Activated CD4-positive, alpha-beta T cell treated with anti-CD3 and anti-CD28 coated beads for 36 hours (primary cell): Measurements from ENCODE around the gene KRT4. TPM values are rescaled to one million over a fixed set of nuclear protein-coding genes. Genes with fewer than 3 reads are reported as not detected.

Source experiments
- ATAC-seq: fragments of 200-7000 bp; cut with Tn5 transposase; one replicate; pipeline ENCODE4 v1.10.0; 2021; ENCODE audit warnings: mild to moderate bottlenecking, moderate library complexity
- CTCF ChIA-PET: fragments of 350-600 bp; sonication (Branson Sonifier 250); formaldehyde crosslinking; loops from one replicate; lab custom pipeline; 2021; ENCODE audit warnings: antibody characterized with exemption; lab: Charles Lee
- POLR2A ChIA-PET: fragments of 350-600 bp; sonication (Branson Sonifier 250); formaldehyde crosslinking; loops from one replicate; lab custom pipeline; 2021; ENCODE audit warnings: antibody characterized with exemption, inconsistent platforms; lab: Charles Lee
- DNase-seq: peaks from one replicate; pipeline ENCODE4 v3.0.0-alpha.2; 2020
- H3K27ac Mint-ChIP-seq: one replicate; pipeline ENCODE4 v1.8.0; 2021; ENCODE audit warnings: mixed read lengths
- H3K27me3 Mint-ChIP-seq: one replicate; pipeline ENCODE4 v1.8.0; 2021; ENCODE audit warnings: mixed read lengths
- H3K36me3 Mint-ChIP-seq: one replicate; pipeline ENCODE4 v1.8.0; 2021; ENCODE audit warnings: low read depth, mixed read lengths
- H3K4me1 Mint-ChIP-seq: one replicate; pipeline ENCODE4 v1.8.0; 2021; ENCODE audit warnings: mixed read lengths
- H3K4me3 Mint-ChIP-seq: one replicate; pipeline ENCODE4 v1.8.0; 2021; ENCODE audit warnings: mild to moderate bottlenecking, moderate library complexity, mixed read lengths
- H3K9me3 Mint-ChIP-seq: one replicate; pipeline ENCODE4 v1.8.0; 2021; ENCODE audit warnings: low read depth, mixed read lengths
- intact Hi-C, 2 experiments: fragments of 100-400 bp; cut with DNase I in 1 of 2; cut with micrococcal nuclease in 1 of 2; formaldehyde crosslinking; loops; one replicate each; pipeline versions ENCODE4 v1.14.2 to v1.15.1; 2022 to 2024; cut with DNase I, micrococcal nuclease
- total RNA-seq, 2 experiments: library from RNA; stranded (reverse); gene quantifications; one replicate each; pipeline ENCODE4 v1.2.3, GENCODE V29; 2021

KRT4 gene
- total RNA-seq, 2 experiments from 2014 or later, result not detected

DNA sequence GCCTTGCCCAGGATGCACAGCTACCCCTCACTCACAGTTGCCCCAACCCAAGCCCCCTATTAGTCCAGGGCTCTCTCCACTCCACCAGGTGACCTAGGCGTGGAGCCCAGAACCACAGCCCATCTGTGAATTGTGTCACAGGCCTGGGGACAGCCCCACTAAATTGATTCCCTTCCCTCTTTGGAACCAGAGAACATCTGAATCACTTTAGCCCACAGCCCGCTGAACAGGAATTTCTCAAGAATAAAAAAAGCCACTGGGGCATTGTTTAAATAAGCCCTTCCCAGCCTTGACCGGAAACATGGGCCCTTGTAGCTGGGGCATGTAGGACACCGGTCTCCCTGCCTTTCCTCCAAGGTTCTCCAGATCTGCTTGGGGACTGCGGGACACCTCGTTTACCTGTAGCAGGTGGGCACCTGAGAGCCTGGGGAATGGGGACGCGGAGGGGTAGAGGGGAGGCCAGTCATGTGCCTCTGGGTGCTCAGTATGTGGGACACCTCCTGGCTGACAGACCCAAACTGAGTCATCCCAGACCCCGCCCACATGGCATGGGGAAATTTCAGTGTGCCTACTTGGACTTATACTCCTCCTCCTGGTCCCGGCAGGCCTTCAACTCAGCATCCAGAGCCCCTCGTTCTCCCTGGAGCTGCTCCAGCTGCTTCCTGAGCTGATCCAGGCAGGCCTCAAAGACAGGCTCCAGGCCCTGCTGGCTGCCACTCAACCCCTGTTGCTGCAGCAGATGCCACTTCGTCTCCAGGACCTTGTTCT is 33.6 kb upstream of the KRT4 start:
- H3K27ac Mint-ChIP-seq, result no peak overlapping the region
- H3K4me3 Mint-ChIP-seq, result no peak overlapping the region
- H3K36me3 Mint-ChIP-seq, result no peaks in the 10 kb centered on the region
- DNase-seq (no peak), ATAC-seq (no peak)
- CTCF ChIA-PET, result no interaction called here
- POLR2A ChIA-PET, result no interaction called here
- no peaks in the 10 kb centered on the region for H3K9me3 Mint-ChIP-seq
- H3K27me3 Mint-ChIP-seq, result no peaks in the 10 kb centered on the region
- no peaks in the 10 kb centered on the region for H3K4me1 Mint-ChIP-seq
- intact Hi-C loops, result no loop called here

DNA sequence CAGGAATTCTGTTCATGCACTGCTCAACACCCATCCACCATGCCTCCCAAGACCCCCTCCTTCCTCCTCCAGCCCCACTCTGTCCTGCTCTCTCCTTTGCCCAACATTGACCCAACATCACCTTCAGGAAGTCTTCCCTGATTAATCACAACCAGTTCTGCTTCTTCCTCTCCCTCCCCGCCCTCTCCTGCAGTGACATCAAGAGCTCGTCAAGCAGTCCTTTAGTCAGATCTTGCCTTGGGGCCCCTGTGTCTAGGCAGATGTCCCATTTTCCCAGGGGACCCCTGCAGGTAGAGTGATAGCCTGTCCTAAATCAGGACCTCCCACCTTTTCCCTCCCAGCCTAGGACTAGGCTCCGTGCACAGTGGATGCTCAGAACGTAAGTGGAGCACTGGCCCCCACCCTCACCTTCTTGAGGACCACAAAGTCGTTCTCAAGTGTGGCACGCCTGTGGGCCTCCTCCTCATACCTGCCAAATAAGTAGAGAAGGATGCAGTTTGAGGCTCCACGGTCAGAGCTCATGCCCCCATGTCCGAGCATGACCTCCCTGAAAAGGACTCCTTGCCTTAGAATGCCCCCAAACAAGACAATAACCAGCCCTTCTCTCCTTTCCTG is 32.5 kb upstream of the KRT4 start:
- ChIA-PET CTCF (interaction anchor here (0.7 to 0.8 kb wide), 2 partner anchors 22 to 160 kb away, joined by 3 to 5 read pairs; partner anchors contain the start of gene EIF4B), POLR2A (no interaction called here)
- Mint-ChIP-seq H3K27me3 (no peaks in the 10 kb centered on the region), H3K9me3 (no peaks in the 10 kb centered on the region), H3K36me3 (no peaks in the 10 kb centered on the region), H3K27ac (no peak overlapping the region), H3K4me3 (no peak overlapping the region), H3K4me1 (peaks cover 4% of the 10 kb centered on the region)
- DNase-seq (no peak), ATAC-seq (no peak)
- intact Hi-C loops, result no loop called here

DNA sequence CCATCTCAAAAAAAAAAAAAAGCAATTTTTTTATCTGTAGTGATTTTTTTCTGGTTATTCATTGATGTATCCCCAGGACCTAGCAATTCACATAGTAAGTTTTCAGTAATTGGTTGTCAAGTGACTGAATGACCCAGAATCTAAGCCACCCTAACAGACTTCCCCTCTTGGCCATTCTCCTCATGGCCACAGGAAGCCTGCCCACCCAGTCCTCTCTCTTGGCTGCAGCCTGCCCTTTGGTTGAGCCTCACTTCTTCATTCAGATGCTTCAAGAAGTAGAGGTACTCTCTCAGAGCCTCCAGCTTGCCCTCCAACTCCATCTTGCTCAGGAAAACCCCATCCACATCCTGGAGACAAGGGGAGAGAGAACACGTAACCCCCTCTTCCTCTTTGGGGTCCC is 32.0 kb upstream of the KRT4 start:
- Mint-ChIP-seq H3K4me1 (peaks cover 4% of the 10 kb centered on the region), H3K27ac (no peak overlapping the region), H3K4me3 (no peak overlapping the region), H3K9me3 (no peaks in the 10 kb centered on the region), H3K36me3 (no peaks in the 10 kb centered on the region), H3K27me3 (no peaks in the 10 kb centered on the region)
- DNase-seq (no peak), ATAC-seq (no peak)
- intact Hi-C loops, result no loop called here
- ChIA-PET POLR2A (no interaction called here), CTCF (interaction anchor here (0.7 to 0.8 kb wide), 2 partner anchors 22 to 160 kb away, joined by 3 to 5 read pairs; partner anchors contain the start of gene EIF4B)

DNA sequence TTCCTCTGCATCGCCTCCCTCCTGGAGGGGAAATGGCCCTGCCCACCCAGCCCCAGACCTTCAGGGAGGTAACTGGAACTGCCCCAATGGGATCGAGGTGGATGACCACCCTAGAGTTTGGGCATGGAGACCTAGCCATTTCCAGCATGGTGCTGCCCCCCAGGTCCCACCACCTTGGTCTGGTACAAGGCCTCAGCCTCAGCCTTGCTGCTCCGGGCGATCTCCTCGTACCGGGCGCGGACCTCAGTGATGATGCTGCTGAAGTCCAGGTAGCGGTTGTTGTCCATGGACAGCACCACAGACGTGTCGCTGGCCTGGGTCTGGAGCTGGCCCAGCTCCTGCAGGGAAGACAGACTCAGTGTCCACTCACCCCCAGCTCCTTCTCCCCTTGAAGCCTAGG is 30.5 kb upstream of the KRT4 start:
- H3K27me3 Mint-ChIP-seq, result no peaks in the 10 kb centered on the region
- no peak overlapping the region for H3K27ac Mint-ChIP-seq
- POLR2A ChIA-PET, result no interaction called here
- ATAC-seq (no peak), DNase-seq (no peak)
- no peaks in the 10 kb centered on the region for H3K9me3 Mint-ChIP-seq
- CTCF ChIA-PET, result interaction anchor here (0.6 to 1.2 kb wide), 3 partner anchors 26 to 291 kb away, joined by 3 to 5 read pairs (median 3); no protein-coding TSS in a partner anchor
- peaks cover 4% of the 10 kb centered on the region for H3K4me1 Mint-ChIP-seq
- intact Hi-C loops, result no loop called here
- H3K36me3 Mint-ChIP-seq, result no peaks in the 10 kb centered on the region
- no peak overlapping the region for H3K4me3 Mint-ChIP-seq

DNA sequence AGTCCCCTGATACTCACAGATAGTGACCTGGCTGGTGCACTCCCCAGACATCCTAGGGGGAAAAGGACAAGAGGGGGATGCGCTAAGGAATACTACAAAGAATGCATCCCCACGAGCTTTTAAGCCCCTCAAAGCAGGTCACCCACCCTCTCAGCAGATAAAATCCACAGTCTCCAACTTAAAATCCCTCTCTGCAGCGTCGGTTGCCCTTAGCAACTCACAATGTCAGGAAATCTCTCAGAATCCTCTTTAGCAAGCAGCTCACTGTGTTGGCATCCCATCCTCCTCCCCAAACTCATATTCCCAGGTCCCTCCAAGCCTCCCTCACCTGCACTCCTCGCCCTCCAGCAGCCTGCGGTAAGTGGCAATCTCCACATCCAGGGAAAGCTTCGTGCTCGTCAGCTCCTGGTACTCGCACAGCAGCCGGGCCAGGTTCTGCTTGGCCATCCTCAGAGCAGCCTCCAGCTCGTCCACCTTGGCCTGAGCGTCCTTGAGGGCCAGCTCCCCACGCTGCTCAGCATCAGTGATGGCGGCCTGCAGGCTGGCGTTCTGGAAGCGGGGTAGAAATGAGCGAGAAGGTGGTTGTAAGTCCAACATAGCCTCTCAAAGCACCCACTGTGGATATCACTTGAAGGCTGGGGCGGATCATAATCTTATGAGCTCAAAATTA is 25.7 kb upstream of the KRT4 start:
- Mint-ChIP-seq H3K36me3 (no peaks in the 10 kb centered on the region), H3K27me3 (peaks cover 5% of the 10 kb centered on the region), H3K9me3 (no peaks in the 10 kb centered on the region), H3K4me1 (peaks cover 31% of the 10 kb centered on the region), H3K4me3 (no peak overlapping the region), H3K27ac (no peak overlapping the region)
- ChIA-PET POLR2A (interaction anchor here (0.7 kb wide), 1 partner anchor 40 kb away, joined by 3 read pairs; no protein-coding TSS in a partner anchor), CTCF (interaction anchor here (0.9 to 1.7 kb wide), 3 partner anchors 21 to 46 kb away, joined by 3 to 5 read pairs (median 4); no protein-coding TSS in a partner anchor)
- DNase-seq (no peak), ATAC-seq (no peak)
- intact Hi-C loops, result no loop called here

DNA sequence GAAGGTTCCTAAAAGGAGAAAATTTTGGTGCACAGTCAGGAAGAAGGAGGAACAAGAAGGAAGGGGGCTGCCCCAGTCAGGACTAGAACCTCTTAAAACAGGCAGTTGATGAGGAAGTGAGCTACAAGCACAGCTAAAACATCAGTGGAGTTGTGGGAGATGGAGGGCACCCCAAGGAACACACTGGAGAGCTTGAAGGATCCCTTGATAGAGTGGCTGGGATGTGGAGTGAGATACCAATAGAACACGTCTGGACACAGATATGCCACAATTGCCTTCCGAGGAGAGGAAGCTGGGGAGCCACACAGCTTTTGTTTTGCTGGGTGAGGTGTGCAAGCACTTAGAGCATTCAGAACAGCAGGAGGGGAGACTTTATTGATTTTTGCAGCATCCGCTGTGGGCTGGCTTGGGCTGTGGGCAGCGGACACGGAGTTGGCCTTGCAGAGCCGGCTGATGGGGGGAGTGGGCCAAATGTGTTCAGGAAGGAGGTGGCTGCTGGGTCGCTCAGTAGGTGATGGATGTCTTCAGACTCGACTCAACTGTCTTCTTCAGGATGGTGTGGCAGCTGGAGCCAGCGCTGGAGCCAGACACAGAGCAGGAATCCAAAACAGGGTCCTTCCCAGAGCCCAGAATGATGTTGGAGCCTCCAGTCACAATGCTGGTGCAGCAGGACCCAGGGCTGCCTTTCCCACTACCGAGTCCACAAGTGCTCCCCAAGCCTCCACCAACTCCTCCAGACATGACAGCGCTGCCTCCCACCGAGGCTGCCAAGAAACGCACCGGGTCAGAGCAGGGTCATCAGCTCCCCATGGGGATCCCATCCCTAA is 24.9 kb upstream of the KRT4 start:
- ATAC-seq (no peak), DNase-seq (no peak)
- ChIA-PET POLR2A (no interaction called here), CTCF (interaction anchor here (0.6 to 1.4 kb wide), 3 partner anchors 21 to 264 kb away, joined by 3 to 4 read pairs (median 3); no protein-coding TSS in a partner anchor)
- H3K36me3 Mint-ChIP-seq, result no peaks in the 10 kb centered on the region
- H3K4me1 Mint-ChIP-seq, result peaks cover 31% of the 10 kb centered on the region
- no peak overlapping the region for H3K4me3 Mint-ChIP-seq
- no peak overlapping the region for H3K27ac Mint-ChIP-seq
- H3K27me3 Mint-ChIP-seq, result peaks cover 5% of the 10 kb centered on the region
- H3K9me3 Mint-ChIP-seq, result no peaks in the 10 kb centered on the region
- intact Hi-C loops, result no loop called here

DNA sequence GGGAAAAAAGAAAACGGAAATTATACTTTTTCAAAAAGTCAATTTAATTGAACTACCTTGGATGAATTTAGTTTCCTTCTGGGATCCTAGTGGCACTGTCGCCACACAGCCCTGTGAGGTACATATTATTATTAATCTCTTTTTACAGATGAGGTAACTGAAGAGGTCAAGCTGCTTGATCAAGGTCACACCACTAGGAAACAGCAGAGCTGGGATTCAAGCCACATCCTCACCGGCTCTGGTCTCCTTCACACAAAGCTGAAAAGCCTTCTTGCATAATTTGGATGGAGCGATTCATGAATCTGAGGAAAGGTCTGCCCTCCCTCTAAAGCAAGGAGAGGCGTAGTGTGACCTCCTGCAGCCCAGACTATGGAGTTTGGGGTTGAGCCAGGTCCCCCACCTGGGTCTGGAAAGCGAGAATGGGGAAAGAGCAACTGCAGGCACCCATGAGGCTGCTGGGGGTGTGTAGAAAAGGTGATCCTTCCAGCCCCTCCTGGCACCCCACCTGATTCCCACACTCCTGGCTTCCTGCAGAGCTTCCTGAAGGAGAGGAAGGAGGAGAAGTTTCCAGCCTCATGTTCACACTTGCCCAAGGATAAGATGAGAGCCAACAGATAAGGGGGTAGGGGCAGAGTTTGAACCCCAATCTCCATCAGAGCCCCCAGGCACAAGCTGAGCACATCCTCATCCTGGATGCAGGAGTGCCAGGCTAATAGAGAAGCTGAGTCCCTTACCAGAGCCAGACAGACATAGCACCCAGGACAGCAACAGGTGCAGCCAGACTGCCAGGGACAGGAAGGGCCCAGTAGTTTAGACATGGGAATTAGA is 24.1 kb upstream of the KRT4 start:
- Mint-ChIP-seq H3K27ac (peak overlapping the region; percentile 72), H3K9me3 (no peaks in the 10 kb centered on the region), H3K27me3 (peaks cover 5% of the 10 kb centered on the region), H3K36me3 (no peaks in the 10 kb centered on the region), H3K4me1 (peaks cover 31% of the 10 kb centered on the region), H3K4me3 (no peak overlapping the region)
- CTCF ChIA-PET, result interaction anchor here (0.5 to 1.4 kb wide), 4 partner anchors 31 to 271 kb away, joined by 3 to 4 read pairs (median 4); no protein-coding TSS in a partner anchor
- ATAC-seq (no peak), DNase-seq (no peak)
- POLR2A ChIA-PET, result no interaction called here
- intact Hi-C loops, result no loop called here

DNA sequence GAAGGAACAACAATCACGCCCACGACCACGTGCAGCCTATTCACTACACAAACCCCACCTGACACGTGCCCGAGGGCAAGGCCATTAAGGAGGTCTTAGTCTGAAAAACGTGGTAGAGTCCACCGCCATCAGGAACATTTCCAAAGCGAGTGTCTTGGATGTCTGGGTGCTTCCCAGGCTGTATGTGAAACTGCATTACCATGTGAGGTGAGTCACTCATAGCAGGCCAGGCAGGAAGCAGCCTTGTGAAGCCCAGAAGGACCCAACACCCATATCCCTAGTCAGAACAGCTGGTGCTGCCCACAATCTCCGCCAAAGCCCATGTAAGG is 23.5 kb upstream of the KRT4 start:
- DNase-seq (peak; percentile 27), ATAC-seq (no peak)
- ChIA-PET CTCF (interaction anchor here (0.5 to 0.7 kb wide), 3 partner anchors 32 to 271 kb away, joined by 3 to 4 read pairs (median 3); no protein-coding TSS in a partner anchor), POLR2A (no interaction called here)
- H3K27ac Mint-ChIP-seq, result peak overlapping the region; percentile 72
- peaks cover 30% of the 10 kb centered on the region for H3K4me1 Mint-ChIP-seq
- no peaks in the 10 kb centered on the region for H3K36me3 Mint-ChIP-seq
- H3K27me3 Mint-ChIP-seq, result peaks cover 5% of the 10 kb centered on the region
- intact Hi-C loops, result no loop called here
- H3K9me3 Mint-ChIP-seq, result no peaks in the 10 kb centered on the region
- H3K4me3 Mint-ChIP-seq, result no peak overlapping the region

DNA sequence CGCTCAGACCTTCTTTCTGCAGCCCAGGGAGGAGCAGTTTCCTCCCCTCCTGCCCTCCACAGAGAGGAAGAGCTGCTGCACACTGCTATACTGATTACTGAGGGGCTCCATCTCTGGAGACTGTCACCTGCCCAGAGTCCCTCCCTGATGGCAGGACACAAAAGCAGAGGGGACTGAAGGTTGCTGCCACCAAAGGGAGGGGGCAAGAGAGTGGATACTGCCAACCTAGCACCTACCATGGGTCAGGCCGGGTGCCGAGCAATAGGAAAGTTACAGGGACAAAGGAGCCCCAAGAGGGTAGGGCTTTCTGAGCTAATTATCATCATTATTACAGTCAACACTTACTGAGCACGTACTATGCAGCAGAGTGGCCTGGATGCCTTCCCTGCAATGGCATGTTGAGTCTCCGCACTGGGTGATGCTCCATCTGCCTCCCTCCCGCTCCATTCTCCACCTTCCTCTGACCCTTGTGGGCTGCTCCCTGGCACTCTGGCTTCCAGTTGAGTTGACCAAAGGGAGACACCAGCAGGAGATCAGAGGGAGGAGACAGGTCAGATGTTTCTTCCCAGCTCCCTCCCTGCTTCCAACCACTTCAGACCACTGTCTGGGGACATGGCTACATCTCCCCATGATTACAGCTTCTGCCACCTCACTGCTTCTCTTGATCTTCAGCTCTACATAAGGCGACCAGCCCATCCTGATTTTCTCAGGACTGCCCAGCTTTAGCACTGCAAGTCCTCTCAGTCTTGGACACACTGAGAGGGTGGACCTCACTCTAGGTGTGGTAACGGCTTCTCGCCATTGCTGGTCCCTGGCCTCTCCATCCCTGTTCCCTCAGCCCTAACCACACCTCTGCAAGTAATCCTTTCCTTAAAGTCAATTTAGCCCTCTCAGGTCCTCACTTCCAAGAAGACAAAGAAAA is 22.8 kb upstream of the KRT4 start:
- Mint-ChIP-seq H3K36me3 (no peaks in the 10 kb centered on the region), H3K27me3 (peaks cover 5% of the 10 kb centered on the region), H3K4me3 (no peak overlapping the region), H3K9me3 (no peaks in the 10 kb centered on the region), H3K4me1 (peaks cover 27% of the 10 kb centered on the region), H3K27ac (peak overlapping the region; percentile 81)
- peak; percentile 20 for ATAC-seq
- POLR2A ChIA-PET, result interaction anchor here (0.5 kb wide), 1 partner anchor 29 kb away, joined by 4 read pairs; no protein-coding TSS in a partner anchor
- intact Hi-C loops, result no loop called here
- CTCF ChIA-PET, result interaction anchor here (0.6 to 1.4 kb wide), 3 partner anchors 33 to 143 kb away, joined by 3 read pairs; no protein-coding TSS in a partner anchor
- DNase-seq, result no peak
